GM18951 (cell line): Measurements from ENCODE around the gene MYO10.
"Not testable (repeated sequence)": the region's sequence is repeated elsewhere in the genome, so short reads cannot be mapped to it uniquely, and the experiment has no call there.

Experiments
- POLR2A ChIP-seq: IDR thresholded peaks from 4 replicates; pipeline ENCODE4 v1.6.1; 2011; ENCODE audit warnings: mild to moderate bottlenecking; ENCODE audit not compliant: insufficient read length, insufficient read depth; ENCODE audit errors: extremely low read depth
- in situ Hi-C: fragments of 300-500 bp; cut with MboI; formaldehyde crosslinking; loops from one replicate; pipeline ENCODE4 v1.12.0; 2022; ENCODE audit warnings: low sequenced_read_pairs, mixed read lengths, inconsistent platforms; ENCODE audit not compliant: unreplicated experiment

Gene MYO10

GRCh38 chr5:16727755-16728325 is 208.2 kb downstream of the MYO10 start:
- in situ Hi-C loops = no loop called here
- no peak for TF ChIP-seq POLR2A

- TF ChIP-seq POLR2A = no peak
Observed at GRCh38 chr5:16726538-16726946, 209.5 kb downstream of the MYO10 start.

DNA sequence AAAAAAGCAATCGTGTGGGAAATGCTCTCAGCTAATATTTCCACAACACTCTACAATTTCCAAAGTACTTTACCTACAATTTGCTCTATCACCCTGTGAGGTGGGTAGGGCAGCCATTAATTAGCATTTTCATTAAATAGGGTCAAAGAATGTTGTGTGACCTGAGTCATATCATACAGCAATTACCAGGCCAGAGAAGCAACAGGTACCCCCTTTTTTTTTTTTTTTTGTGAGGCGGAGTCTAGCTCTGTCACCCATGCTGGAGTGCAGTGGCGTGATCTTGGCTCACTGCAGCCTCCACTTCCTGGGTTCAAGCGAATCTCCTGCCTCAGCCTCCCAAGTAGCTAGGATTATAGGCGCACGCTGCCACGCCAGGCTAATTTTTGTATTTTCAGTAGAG is 210.5 kb downstream of the MYO10 start:
- no peak for TF ChIP-seq POLR2A
- in situ Hi-C loops = no loop called here

More at GRCh38 chr5:16726538-16726946, 209.5 kb downstream of the MYO10 start:
- in situ Hi-C loops = no loop called here

GRCh38 chr5:16723821-16724220 is 212.3 kb downstream of the MYO10 start:
- TF ChIP-seq POLR2A = no peak

DNA sequence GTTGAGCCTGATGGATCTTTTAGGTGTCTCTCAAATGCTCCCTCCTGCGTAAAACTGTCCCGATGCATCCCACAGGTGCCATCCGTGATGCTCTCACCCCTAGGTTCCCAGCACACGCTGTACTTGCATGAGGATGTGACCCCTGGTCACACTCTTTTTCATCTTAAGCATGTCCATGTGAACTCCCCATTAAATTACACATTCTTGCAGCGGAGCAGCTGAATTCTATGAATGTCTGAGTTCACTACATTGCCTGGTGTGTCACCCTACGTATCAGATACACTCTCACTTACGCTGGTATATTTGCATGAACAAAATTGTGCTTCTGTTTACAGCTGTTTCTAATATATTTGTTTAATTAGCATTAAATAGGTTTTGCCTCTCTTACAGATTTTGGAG is 214.0 kb downstream of the MYO10 start:
- TF ChIP-seq POLR2A = no peak
- in situ Hi-C loops = no loop called here

More at GRCh38 chr5:16723821-16724220, 212.3 kb downstream of the MYO10 start:
- in situ Hi-C loops = no loop called here

DNA sequence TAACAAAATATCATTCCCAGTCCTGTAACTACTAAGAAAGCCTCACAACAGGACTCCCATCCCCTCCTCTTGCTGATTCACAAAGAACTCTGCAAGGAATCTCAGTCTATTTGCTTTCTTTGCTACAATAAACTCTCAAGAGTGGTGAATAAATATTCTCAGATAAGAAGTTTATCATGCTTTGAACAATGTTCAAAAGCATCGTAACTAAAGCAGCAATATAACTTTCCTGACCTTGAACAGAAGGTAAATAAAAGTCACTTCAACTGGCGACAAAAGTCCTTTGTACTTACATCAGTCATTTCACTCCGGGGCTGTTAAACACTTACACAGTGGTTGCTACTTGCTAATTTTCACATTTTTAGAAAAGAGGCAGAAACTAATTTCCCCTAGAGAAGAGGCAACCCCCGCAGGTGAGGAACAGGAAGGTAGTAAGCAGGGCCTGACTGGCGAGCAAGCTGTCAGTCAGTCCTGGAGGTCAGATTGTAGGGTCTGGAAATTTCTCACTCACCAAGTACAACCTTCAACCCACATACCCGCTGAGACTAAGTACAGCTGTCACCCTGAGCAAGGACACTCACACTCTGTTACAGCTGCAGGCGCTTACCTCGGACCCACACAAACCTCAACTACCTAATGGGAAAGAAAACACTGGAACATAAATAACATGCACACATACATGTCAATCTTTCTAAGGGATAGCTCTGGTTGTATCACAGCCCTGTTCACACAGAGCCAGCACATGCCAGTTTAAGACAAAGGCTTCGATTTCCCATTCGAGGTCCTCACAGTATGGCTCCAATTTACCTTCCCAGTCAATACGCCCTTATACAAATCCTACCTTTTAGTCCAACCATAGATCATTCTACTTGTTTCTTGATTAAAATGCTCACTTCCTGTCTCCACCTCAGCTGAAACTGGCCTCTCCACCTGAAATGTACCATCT is 214.7 kb downstream of the MYO10 start:
- TF ChIP-seq POLR2A = no peak

DNA sequence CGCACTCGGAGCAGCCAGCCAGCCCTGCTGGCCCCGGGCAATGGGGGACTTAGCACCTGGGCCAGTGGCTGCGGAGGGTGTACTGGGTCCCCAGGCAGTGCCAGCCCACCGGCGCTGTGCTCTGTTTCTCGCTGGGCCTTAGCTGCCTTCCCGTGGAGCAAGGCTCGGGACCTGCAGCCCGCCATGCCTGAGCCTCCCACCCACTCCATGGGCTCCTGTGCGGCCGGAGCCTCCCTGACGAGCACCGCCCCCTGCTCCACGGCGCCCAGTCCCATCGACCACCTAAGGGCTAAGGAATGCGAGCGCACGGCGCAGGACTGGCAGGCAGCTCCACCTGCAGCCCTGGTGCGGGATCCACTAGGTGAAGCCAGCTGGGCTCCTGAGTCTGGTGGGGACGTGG is 218.1 kb downstream of the MYO10 start:
- in situ Hi-C loops = not testable (repeated sequence)

More for the DNA sequence above, 214.7 kb downstream of the MYO10 start:
- in situ Hi-C loops = no loop called here

DNA sequence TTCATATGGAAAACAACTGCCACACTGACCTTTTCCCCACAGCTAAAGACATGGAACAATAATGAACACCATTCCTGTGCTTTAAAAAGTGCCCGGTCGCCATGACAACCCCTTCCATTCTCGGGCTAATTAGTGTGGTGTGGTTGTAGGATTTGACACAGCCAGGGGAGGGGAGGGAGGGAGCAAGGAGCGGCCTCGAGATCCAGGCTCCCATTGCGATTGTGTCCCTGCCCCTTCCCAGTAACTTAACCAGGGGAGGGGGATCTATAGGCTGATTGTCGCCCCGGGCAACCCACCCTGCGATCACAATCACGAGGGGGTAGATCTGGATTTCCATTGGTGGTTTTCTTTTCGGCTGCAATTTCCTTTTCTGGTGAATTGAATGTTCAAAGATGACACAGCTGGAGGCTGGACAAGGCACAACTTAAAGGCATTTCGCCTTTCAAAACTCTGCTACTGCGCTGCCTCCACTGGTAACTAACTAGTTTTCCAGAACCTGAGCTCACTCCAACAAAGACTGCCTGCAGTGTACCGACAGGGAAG is 222.6 kb downstream of the MYO10 start:
- in situ Hi-C loops = no loop called here
- TF ChIP-seq POLR2A = no peak

- in situ Hi-C loops = no loop called here
- TF ChIP-seq POLR2A = no peak
Observed at GRCh38 chr5:16712620-16713019, 223.5 kb downstream of the MYO10 start.

GRCh38 chr5:16712178-16712577 is 223.9 kb downstream of the MYO10 start:
- in situ Hi-C loops = no loop called here
- no peak for TF ChIP-seq POLR2A

DNA sequence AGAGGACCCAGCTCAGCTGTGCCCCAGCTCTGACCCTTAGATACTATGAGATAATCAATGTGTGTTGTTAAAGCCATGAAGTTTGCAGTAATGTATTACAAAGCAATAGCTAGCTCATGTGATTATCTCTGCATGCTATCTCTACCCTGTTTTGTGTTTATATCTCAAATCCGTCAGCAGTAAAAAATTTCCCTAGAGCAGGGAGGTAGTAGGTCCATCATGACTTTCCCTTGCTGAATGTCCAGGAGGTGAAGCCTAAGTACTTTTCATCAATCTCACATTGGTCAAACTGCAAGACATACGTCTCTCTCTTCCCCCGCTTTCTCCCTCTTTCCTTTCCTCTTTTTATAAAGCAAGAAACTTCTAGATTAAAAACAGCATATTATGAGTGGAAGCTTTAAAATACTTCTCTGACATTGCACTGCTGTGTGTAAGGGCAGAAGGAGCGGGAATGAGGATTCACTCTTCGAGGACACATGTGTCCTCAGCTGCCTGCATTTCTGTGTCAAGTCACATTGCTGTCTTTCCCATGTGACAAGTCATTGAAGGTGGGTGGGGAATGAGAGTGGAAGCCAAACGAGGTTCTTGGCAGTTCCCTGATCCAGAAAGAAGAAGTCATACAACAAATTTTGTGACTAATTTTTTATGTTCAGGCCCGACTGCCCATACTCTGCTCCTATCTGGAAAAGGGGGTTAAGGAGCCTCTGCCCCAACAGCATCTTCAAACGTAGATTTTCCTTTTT is 226.2 kb downstream of the MYO10 start:
- in situ Hi-C loops = no loop called here
- no peak for TF ChIP-seq POLR2A

DNA sequence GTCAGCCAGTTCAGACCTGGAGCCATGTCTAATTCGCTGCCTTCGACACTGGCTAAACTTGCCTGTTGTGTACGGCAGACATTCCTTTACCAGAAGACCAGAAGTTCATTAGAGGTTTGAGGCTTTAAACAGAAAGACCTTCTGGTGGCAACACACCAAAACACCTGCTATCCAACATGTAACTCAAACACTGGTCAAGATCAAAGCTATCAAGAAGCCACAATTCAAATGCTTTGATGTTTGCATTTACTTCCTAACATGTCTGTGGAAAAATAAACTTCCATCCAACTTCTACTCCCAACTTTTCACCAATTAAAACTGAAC is 228.3 kb downstream of the MYO10 start:
- in situ Hi-C loops = no loop called here

GRCh38 chr5:16707168-16707868 is 228.8 kb downstream of the MYO10 start:
- in situ Hi-C loops = no loop called here
- TF ChIP-seq POLR2A = no peak

More for the DNA sequence above, 228.3 kb downstream of the MYO10 start:
- no peak for TF ChIP-seq POLR2A
